ENCODE data around the gene AGBL1.

GRCh38 chr15:86661580-86661979, 581.9 kb downstream of the AGBL1 start:
- TF ChIP-seq CEBPB (IDR thresholded peaks at IDR 0.05) (no peak), TEAD4 (IDR thresholded peaks at IDR 0.05) (no peak), FOXM1 (IDR thresholded peaks at IDR 0.05; ENCODE audit: borderline replicate concordance, low read depth) (no peak), TCF12 (IDR thresholded peaks at IDR 0.05; ENCODE audit: low read depth) (no peak), EGR1 (IDR thresholded peaks at IDR 0.05) (no peak), TAF1 (IDR thresholded peaks at IDR 0.05; ENCODE audit: low read depth) (no peak), CREB1 (IDR thresholded peaks at IDR 0.05; ENCODE audit: low read depth) (no peak), ZBTB7A (IDR thresholded peaks at IDR 0.05; ENCODE audit: low read depth) (no peak), EP300 (IDR thresholded peaks at IDR 0.05; ENCODE audit: borderline replicate concordance) (no peak), RAD21 (IDR thresholded peaks at IDR 0.05; ENCODE audit: low read depth) (no peak), MAX (IDR thresholded peaks at IDR 0.05) (no peak), YY1 (IDR thresholded peaks at IDR 0.05; ENCODE audit: low read depth) (no peak)
- TF ChIP-seq, protein P1, sequence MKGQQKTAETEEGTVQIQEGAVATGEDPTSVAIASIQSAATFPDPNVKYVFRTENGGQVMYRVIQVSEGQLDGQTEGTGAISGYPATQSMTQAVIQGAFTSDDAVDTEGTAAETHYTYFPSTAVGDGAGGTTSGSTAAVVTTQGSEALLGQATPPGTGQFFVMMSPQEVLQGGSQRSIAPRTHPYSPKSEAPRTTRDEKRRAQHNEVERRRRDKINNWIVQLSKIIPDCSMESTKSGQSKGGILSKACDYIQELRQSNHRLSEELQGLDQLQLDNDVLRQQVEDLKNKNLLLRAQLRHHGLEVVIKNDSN (IDR thresholded peaks at IDR 0.05), result no peak
- TF ChIP-seq, protein P2, sequence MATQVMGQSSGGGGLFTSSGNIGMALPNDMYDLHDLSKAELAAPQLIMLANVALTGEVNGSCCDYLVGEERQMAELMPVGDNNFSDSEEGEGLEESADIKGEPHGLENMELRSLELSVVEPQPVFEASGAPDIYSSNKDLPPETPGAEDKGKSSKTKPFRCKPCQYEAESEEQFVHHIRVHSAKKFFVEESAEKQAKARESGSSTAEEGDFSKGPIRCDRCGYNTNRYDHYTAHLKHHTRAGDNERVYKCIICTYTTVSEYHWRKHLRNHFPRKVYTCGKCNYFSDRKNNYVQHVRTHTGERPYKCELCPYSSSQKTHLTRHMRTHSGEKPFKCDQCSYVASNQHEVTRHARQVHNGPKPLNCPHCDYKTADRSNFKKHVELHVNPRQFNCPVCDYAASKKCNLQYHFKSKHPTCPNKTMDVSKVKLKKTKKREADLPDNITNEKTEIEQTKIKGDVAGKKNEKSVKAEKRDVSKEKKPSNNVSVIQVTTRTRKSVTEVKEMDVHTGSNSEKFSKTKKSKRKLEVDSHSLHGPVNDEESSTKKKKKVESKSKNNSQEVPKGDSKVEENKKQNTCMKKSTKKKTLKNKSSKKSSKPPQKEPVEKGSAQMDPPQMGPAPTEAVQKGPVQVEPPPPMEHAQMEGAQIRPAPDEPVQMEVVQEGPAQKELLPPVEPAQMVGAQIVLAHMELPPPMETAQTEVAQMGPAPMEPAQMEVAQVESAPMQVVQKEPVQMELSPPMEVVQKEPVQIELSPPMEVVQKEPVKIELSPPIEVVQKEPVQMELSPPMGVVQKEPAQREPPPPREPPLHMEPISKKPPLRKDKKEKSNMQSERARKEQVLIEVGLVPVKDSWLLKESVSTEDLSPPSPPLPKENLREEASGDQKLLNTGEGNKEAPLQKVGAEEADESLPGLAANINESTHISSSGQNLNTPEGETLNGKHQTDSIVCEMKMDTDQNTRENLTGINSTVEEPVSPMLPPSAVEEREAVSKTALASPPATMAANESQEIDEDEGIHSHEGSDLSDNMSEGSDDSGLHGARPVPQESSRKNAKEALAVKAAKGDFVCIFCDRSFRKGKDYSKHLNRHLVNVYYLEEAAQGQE (IDR thresholded peaks at IDR 0.05; ENCODE audit: low read depth), result no peak

Measured in Ishikawa (cell line).